ENCODE results near the gene SVIL.
"Not testable (repeated sequence)": the region's sequence is repeated elsewhere in the genome, so short reads cannot be mapped to it uniquely, and the experiment has no call there.

The SVIL gene

DNA sequence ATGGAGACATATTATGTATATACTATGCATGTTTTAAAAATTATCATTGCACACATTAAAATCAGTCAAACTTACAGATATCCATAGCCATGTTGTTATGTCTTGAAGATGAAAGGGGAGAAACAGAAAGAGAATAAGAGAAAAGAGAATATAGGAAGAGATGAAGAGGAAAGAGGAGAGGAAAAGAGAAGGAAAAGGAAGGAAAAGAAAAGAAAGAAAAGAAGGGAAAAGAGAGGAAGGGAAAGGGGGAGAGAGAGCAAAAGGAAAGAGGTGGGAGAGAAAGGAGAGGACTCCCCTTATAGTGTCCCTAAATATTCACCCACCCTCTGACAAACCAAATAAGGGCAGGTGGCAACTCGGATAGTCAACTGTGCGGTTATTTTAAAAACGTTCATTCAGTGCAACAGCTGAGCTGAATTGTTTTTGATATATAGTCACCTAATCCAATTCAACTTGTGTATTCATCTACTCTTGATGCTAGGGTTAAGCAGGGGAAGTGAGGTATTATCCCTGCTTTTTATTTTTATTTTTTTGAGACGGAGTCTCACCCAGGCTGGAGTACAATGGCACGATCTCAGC, 14.6 kb downstream of the SVIL start:
- no peak for DNase-seq (ENCODE audit: low read depth)

DNA sequence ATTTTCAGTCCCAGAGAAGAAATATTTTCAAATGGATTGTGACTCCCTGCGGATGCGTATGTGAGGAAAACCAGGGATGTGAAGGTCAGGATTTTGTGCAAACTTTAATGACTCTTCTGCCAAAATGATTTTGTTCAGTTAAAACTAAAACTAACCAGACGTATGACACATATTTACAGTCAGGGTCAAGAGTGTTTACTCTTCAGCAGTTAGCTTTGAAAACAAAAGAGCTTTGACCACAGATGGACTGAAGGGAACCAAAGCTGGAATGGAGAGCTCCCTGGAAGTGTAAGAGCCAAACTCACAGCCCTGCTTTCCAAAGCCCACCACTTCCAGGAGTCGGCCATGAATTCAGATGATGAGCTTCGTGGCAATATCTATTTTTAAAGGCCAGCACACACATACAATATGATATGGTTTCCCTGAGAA, 15.5 kb downstream of the SVIL start:
- no peak for DNase-seq (ENCODE audit: low read depth)

DNA sequence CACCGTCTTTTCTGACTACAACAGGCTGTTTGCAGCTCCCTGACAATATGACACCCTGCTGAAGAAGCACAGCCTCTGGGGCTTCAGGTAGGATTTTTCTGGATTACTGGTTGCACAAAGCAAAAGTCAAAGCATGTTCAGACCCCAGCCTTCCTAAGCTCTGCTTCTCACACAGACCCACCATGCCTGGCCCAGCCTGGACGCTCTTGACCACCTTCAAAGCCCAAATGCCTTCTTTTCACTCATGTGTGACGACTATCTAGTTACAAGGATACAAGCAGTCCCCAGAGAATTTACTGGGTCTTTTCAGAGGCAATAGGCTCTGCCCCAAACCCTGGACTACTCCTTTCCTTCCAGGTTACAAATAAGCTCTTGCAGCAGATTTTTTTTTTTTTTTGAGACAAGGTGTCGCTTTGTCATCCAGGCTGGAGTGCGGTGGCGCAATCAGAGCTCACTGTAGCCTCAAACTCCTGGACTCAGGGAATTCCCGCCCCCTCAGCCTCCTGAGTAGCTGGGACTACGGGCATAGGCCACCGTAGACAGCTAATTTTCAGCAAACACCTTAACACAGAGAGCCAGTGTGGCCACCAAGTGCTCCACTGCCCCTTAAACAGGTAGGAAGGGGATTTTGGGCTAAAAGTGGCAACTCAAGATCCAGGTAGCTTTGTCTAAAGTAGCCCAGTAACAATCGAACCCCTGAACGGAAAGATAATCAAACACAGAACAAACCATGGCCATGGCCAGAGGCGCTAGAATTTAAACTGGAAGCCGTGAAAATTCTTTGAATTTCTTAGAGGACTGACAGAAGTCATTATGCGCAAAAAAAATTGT, 16.2 kb downstream of the SVIL start:
- DNase-seq (ENCODE audit: low read depth) = no peak

DNA sequence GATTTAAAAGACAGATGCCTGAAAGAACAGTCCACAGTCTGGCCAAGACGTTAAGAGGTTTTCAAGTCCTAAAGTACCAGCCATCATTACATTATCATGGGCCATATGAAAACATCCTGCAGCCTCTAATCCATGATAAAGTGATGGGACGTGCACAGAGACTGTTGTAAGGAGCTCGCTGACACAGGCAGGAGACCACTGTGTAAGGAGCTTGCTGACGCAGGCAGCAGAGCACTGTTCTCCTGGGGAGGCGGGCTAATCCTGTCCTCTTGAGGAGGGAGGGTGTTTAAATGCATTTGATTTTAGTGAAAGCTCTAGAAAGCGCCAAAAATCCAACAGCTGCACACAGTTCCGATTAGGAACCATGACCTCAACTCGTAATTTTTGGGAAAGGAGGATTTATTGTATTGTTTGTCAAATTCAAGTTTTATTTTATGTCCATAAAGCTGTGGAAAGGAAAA, 16.9 kb downstream of the SVIL start:
- DNase-seq (ENCODE audit: low read depth) = no peak

DNA sequence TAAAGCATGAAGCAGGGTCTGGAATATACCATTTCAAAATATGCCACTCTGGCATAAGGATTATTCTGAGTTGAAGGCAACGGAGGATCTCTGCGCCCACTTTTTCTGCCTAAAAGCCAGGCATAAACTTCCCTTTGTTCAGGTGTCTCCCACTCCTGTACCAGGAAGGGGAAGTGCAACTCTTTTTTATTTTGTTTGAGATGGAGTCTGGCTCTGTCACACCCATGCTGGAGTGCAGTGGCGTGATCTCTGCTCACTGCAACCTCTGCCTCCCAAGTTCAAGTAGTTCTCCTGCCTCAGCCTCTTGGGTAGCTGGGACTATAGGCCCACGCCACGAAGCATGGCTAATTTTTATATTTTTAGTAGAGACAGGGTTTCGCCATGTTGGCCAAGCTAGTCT, 18.2 kb downstream of the SVIL start:
- no peak for DNase-seq (ENCODE audit: low read depth)

DNA sequence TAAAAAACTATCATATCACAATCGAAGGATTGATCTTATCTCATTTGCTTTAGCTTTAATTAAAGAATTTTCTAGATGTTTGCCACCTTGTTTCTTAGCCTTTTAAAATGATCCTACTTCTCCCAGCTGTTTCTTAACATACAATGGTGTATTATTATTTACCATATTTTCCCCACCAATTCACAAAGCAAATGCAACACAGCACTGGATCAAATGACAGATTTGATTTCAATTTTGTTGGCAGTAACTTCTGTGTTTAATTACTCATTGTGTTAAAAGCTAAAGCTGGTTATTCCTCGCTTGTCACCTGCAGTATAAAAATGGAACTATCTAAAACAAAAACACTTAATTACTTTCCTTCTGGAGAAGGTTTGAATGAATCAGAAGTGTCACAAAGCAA, 19.6 kb downstream of the SVIL start:
- no peak for DNase-seq (ENCODE audit: low read depth)

DNA sequence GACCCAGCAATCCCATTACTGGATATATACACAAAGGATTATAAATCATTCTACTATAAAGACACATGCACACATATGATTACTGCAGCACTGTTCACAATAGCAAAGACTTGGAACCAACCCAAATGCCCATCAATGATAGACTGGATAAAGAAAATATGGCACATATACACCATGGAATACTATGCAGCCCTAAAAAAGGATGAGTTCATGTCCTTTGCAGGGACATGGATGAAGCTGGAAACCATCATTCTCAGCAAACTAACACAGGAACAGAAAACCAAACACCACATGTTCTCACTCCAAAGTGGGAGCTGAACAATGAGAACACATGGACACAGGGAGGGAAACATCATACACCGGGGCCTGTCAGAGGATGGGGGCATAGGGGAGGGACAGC, 20.5 kb downstream of the SVIL start:
- not testable (repeated sequence) for DNase-seq (ENCODE audit: low read depth)

DNA sequence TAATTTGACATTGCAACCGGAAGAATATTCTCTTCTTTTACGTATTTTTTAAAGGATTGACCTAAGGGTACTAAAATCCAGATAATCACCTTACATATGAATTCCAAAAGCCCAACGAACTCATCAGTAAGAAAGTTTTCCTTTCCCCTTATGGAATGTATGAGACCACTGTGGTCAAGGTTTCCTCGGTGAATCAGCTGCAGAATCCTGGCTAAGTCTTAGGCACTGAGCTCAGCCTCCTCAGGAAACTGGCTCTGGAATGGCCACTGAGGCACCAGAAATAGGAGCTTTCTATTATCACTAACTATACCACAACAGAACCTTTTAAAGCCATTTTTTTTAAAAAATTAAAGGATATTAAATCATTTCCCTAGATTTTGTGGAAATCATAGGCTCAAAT, 21.0 kb downstream of the SVIL start:
- no peak for DNase-seq (ENCODE audit: low read depth)

DNA sequence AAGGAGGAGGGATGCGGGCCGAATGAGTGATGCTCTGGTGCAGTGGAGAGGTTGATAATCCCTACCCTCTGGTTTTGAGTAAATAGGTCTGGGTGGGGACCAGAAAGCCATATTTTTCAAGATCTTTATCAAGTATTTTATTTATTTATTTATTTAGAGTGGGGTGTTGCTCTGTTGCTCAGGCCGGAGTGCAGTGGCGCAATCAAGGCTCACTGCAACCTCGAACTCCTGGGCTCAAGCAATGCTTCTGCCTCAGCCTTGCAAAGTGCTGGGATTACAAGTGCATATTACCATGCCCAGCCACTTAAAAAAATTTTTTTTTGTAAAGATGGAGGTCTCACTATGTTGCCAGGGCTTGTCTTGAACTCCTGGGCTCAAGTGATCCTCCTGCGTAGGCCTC, 21.6 kb downstream of the SVIL start:
- no peak for DNase-seq (ENCODE audit: low read depth)

DNA sequence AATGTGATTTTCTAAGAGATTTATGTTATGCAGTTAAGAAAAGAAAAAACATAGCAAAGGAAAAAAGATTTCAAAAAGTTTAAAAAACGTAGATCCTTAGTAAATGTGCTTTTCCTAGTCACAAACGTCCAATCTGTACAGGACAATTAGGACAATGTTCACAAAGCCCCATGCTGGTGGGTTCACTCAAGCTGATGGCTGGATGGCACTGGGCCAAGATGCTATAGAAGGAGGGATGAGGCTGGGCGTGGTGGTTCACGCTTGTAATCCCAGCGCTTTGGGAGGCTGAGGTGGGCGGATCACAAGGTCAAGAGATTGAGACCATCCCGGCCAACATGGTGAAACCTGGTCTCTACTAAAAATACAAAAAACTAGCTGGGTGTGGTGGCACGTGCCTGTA, 22.1 kb downstream of the SVIL start:
- DNase-seq (ENCODE audit: low read depth) = no peak

DNA sequence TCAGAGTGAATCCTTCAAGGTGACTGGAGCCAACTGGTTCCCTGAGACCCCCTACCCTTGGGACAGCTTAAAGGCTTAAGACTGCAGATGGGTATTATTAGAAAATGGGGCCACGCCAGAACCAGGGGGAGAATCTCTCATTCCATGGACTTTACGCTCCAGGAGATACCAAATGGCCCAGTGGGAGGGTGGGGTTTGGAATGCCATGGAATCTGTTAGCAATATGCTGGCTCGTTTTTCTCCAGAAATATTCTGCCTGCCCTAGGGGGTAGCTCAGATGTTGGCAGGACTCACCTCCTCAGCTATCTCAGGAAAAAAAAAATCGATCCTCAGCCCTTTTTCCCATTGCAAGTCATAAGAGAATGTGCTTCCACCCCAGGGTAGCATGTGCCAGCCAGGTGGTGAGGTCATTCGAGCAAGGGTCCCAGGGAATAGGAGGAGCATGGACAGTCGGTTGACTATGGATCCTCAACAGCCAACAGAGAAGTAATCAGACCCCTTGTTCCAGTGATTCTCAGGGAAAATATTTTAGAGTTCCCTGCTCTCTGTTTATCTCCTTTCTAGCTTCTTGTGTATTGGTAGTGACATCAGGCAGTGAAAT, 22.9 kb downstream of the SVIL start:
- DNase-seq (ENCODE audit: low read depth) = no peak

DNA sequence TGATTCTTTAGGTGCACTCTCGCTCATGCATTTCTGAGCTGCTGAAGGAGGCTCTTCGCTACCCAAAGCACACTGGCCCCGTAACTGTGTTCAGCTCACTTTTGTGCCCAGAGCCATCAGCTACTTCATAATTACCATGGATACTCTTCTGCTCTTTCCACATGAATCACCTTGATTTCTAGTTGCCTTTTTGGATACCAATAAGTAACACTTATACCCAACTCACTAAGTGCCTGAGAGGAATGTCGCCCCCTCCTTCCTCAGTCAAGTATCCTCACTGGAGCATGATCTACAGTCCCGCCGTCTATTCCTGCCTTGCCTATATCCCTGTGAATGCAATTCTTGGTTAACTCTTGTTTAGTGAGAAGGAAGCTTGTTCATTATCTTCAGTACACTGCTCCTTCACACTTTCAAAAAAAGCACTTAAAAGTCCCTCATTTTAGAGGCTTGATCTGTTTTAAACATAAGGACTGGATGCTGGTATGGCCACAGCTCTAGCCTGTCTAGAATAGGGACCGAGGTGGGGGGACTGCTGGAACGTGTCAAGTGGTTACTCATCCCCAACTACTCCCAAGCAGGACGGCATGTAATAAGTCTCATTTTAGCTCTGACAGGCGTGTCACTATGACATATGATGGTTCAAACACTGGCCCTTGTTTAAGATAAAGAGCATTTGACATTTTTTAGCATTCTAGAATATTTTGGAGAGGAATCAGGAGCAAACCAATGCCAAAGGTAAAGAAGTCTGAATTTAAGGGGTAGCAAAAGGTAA, 23.7 kb downstream of the SVIL start:
- no peak for DNase-seq (ENCODE audit: low read depth)

DNA sequence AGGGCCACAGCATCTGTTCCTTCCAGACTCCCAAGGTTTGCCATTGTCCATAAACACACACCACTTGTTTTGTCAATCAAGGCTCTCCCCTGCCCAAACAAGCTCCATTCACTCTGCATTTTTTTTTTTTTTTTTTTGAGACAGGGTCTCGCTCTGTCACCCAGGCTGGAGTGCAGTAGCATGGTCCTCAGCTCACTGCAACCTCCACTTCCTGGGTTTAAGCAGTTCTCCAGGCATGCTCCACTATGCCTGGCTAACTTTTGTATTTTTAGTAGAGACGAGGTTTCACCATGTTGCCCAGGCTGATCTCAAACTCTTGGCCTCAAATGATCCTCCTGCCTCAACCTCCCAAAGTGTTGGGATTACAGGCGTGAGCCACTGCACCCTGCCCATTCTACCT, 24.4 kb downstream of the SVIL start:
- not testable (repeated sequence) for DNase-seq (ENCODE audit: low read depth)

DNA sequence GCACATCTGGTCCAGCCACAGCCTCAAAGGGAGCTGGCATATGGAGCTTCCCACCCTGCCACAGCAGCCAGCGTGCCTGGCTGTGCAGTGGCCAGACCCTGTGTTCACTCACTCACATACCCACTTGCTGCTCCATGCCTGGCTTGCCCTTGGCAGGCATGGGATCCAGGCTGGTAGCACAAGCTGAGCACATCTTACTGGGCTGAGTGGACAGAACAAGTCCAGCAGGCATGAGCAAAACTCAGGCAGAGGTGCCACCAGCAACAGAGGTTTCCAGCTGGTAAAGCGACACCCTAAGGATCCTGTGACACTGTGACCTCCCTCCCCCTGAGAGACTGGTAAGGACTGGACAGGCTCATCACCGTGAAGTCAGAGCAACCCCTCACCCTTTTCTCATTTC, 25.1 kb downstream of the SVIL start:
- DNase-seq (ENCODE audit: low read depth) = no peak

DNA sequence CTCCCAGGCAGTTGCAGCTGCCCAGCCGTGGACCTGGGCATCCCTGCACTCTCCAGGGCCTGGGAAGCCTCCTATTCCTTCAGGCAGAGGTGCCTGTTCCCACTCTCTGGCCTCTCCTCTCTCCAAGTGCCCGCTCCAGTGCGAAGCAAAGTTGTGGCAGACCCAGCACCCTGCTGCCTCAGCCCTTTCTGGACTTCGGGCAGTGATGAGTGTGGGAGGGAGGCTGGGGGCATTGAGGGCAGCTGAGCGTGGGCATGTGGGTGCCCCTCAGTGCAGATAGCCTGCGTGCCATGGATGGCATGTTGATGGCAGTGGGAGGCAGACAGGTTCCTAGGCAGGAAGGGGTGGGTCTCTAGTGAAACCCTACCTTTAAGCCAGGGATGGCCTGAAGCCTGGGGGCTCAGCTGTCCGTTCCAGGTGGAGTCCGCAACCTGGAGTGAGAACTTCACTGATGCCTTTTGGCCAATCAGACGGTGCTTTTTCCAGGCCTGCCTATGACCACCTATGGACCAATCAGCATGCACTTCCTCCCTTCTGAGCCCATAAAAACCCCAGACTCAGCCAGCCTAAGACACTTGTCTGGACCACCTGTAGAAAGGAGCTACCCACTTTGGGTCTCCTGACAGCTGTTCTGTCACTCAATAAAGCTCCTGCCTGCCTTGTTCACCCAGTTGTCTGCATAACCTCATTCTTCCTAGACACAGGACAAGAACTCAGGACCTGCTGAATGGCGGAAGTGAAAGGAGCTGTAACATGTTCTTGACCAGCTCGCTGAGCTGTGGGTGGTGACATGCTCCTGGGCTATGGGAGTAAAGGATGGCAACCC, 26.1 kb downstream of the SVIL start:
- no peak for DNase-seq (ENCODE audit: low read depth)

DNA sequence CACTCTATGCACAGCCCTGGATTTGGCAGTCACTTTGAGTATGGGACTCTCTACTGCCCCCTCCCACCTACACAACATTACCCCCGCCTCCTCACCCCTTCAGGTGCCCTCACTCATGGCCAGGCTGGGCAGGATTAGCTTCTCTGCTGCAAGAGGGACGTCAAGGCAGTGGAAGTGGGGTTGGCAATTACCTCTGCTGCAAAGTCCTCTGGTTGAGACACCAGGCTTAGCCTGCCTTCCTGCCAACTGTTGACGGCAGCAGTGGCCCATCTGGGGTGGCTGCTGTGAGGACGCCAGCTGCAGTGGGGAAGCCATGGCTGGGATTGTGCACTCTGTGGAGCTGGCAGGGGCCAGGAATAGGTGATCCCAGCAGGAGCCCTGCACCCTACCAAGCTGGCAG, 26.7 kb downstream of the SVIL start:
- no peak for DNase-seq (ENCODE audit: low read depth)

DNA sequence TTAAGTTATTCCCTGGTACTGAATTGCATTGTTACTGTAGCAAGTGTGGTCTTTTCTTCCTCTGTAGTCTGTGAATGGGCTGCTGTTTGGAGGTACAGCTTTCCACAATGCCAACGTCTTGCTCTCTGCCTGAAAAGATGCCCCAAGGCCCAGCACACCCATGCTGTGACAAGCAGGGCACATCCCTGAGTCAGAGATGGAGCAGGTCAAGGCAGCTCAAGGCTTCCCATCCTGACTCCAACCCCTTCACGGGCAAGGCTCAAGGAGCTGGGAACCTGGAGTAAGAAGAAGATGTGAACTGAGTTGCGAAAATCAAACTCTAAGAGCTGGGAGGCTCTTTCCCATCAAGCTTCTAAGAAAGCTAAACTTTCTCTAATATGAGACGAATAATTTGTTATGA, 27.2 kb downstream of the SVIL start:
- no peak for DNase-seq (ENCODE audit: low read depth)

DNA sequence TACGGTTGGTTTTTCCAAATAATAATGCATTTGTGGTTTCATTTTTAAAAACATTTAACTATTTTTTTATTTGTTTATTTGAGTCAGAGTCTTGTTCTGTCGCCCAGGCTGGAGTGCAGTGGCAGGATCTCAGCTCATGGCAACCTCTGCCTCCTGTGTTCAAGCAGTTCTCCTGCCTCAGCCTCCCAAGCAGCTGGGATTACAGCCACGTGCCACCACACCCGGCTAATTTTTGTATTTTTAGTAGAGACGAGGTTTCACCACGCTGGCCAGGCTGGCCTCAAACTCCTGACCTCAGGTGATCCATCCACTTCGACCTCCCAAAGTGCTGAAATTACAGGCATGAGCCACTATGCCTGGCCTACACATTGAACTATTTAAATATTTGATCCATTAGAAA, 28.1 kb downstream of the SVIL start:
- not testable (repeated sequence) for DNase-seq (ENCODE audit: low read depth)

DNA sequence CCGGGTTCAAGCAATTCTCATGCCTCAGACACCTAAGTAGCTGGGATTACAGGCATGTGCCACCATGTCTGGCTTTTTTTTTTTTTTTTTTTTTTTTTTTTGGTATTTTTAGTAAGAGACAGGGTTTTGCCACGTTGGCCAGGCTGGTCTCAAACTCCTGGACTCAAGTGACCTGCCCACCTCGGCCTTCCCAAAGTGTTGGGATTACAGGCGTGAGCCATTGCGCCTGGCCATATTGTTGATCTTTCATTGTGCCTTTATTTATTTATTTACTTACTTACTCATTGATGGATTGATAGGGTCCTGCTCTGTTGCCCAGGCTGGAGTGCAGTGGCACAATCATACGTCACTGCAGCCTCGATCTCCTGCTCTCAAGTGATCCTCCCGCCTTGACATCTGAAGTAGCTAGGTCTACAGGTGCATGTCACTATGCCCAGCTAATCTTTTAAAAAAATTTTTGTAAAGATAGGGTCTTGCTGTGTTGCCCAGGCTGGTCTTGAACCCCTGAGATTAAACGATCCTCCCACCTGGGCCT, 30.4 kb downstream of the SVIL start:
- no peak for DNase-seq (ENCODE audit: low read depth)

DNA sequence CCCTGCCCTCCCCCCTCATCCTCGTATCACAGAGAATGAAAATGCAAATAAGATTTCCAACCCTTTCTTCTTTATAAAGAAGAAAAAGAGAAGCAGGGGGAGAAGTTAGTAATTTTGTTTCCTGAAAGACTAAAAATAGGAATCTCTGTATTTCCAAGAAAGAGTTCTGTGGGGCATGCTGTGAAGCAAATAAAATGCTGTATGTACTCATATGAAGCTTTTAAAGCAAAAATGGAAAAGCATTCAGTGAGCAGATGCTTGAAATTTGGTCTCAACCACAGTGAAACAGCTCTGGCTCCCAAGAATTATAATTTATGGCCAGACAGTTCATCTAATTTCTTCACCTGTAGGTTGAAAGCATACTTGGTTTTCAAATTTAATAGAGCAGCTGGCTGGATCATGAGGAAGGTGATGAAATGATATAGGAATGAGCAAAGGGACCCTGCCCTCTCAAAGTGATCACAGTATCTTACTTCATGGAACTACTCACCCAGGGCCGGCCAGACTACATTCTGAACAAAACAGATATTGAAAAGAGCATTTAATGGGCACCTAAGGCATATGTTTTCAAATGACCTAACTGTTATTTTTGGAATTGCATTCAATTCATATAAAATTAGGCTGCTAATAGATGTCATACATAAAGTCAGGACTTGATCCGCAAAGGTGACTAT, 31.4 kb downstream of the SVIL start:
- no peak for DNase-seq (ENCODE audit: low read depth)

DNA sequence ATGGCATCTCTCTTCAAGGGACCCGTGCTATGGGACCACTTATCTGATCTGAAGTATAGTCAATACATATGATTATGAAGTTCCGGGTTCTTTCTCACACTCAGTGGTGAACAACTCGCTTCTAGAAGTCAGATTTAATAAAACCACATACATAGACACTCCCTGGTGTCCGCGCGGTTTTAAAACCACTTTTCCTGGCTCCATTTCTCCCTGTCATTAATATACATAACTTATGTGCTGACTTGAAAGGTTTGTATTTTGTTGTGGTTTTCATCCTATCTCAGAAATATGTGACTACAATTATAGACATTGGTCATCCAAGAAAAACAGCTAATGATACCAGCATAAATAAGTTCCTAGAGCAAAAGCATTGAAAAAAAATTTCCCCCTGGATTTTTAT, 34.0 kb downstream of the SVIL start:
- no peak for DNase-seq (ENCODE audit: low read depth)
